DMS53 treated with DMSO at 0.1 percent for 48 hours (cell line): ENCODE results near the gene NID2.

Experiments used
- DNase-seq: peaks from one replicate; lab custom pipeline; 2025; ENCODE audit not compliant: unreplicated experiment; lab: John Stamatoyannopoulos, UW

NID2 gene

DNA sequence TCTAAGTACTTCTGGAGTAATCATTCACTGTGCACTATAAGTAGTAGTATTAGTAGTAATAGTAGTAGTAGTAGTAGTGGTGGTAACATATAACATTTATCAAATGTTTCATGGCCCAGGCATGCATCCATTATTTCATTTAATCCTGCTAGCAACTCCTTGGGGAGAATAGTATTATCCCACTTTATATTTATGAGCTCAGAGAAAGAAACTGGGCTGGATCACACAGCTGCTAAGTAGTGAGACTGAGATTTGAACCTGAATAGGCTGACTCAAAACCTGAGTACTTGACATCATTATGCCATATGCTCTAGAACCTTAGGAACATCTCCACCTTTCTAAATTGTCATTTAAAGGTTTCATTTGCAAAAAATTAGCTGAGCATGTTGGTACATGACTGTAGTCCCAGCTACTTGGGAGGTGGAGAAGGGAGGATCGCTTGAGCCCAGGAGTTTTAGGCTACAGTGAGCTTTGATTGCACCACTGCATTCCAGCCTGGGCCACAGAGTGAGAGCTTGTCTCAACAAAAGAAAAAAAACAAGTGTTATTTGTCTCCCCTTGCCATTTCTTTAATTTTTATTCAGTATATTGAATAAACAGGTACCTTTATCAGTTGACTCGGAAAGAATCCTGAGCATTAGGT is 11.4 kb upstream of the NID2 start:
- DNase-seq = no peak

DNA sequence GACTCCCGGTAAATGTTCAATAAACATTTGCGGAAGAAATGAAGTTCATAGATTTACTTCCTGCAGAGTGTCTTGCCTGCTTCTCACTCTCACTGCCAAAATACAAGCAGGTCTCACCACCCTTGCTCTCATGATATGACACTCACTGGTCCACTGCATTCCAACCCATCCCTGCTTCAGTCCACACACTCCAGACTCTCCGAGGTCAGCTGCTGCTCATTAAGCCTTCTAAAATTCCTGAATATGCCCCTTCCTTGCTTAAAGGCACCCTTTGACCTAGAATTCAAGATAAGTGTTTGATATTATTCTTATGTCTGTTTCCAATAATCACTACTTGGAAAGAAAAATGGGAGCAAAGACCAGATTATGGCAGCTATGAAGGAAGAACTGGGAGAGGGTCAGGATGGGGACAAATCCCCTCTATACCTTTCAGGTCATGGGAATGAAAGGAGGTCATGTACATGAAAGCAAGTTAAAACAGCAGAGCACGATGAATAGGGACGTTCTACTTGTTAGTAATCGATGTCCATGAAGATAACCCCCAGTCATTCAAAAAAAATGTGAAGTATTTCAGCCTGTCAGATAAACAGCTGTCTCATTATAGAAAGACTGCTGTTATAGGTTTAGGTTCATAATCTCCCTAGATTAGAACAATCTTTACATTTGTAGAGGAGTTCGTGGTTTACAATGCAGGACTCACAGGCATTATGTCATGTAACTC is 10.5 kb upstream of the NID2 start:
- no peak for DNase-seq

DNA sequence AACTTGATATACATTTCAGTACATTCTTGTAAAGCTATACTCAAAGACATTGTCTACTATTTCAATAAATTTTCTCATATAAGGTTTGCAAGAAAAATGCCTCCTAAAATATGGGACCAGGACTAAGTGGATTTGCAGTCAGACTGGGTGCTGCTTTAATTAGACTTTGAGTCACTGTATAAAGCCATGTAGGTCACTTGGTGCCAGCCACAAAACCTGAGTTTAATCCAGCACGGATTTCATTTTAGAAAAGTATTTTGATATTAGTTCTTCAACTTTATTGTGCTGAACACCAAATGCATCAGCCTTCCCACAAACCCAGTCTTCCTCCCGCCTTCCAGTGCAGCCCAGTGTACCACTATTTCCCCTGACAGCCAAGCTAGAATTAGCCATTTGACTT is 9.9 kb upstream of the NID2 start:
- DNase-seq = no peak

GRCh38 chr14:52078095-52078531 is 9.3 kb upstream of the NID2 start:
- DNase-seq = no peak

DNA sequence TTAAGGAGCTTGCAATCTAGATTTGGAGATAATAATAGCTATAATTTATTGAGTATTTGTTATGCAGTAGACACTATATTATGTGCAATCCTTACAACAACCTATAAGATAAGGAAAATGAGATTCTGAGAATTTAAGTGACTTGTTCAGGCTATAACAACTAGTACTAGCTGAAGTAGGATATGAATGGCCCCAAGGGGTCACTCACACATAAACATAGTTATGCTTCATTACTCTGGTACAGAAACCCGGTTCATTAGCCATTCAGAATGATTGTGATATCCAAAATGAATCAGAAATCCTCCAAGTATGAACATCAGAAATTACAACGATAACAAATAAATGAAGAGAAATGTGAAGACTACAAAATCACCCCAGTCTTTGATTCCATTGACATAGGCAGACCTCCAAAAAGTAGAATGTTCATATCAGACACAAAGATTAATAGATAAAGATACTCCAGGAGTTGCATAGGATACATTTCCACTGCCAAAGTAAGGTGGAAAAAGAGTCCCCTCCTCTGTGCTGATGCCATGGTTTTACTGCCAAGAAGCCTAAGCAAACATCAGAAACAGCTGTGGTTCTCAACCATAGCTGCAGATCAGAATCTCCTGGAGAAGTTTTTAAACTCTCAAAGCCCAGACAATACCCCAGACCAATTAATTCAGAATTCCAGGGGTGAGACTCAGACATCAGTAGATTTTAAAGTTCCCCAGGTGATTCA is 8.6 kb upstream of the NID2 start:
- no peak for DNase-seq

DNA sequence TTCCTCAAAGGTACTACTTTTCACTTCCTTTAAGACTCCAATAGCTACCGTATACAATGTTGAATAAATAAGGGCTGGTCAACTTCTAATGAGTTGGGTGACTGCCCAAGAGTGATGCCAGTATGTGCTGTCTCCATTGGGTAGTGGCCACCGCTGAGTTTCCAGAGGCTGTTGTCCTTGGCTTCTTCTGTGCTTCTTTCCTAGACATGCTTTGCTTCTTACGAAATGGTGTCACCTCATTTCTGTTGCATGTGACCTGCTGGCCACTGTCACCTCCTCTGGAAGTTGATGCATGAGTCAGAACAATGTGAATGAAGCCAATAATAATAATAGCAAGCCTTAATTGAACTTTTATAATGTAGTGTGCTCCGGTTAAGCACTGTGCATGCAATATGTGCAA is 7.5 kb upstream of the NID2 start:
- no peak for DNase-seq

DNA sequence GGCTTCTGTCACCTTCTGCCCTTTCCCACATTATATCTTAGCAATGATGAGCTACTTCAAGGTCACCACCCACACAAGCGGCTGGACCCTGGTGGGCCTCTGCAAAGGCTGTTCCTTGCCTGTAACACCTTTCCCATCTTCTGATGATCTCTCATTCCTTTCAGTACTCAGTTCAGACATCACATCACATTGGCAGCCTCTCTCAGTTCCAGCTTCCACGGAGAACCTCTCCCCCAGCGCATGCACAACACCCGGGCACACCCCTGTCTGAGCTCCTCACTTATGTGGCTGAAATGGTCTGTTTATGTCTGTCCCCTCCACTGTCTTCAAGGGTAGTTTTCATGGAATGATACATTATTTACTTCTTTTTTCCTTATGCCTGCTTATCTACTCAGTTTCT is 6.5 kb upstream of the NID2 start:
- no peak for DNase-seq

GRCh38 chr14:52073251-52073650 is 4.4 kb upstream of the NID2 start:
- no peak for DNase-seq

DNA sequence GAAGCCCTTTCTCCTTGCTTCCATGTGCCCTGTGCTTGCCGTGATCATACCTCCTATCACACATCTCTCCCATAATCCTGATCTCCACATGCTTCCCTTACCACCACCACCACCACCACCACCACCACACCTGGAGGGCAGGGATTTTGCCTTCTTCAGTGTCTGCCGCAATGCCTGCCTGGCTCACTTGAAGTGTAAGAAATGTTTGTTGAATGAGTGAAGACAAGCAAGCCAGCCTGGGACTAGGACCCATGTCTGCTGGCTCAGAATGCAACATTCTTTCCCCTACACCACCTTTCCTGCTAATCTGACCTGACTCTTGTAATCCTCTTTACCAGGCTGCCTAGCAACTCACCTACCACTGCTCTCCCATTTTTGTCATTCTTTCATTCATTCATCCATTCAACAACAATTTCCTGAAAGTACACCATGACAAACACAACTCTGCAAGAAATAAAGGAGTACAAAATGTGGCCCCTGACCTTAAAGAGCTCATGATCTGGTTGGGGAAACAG is 3.5 kb upstream of the NID2 start:
- DNase-seq = no peak

DNA sequence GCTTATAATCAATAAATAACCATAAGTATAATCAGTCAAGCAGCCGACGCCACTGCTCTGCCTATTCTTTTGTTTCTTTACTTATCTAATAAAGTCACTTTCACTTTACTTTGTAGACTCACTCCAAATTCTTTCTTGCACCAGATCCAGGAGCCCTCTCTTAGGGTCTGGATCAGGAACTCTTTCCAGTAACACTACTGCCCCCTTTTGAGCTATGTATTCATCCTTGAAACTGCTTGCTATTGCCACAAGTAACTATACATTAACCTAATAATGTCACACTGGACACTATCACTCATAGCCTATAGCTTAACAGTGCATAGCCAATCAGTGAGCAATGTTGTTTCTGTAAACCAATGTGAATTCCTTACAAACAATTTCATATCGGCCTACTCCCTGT is 2.8 kb upstream of the NID2 start:
- no peak for DNase-seq

DNA sequence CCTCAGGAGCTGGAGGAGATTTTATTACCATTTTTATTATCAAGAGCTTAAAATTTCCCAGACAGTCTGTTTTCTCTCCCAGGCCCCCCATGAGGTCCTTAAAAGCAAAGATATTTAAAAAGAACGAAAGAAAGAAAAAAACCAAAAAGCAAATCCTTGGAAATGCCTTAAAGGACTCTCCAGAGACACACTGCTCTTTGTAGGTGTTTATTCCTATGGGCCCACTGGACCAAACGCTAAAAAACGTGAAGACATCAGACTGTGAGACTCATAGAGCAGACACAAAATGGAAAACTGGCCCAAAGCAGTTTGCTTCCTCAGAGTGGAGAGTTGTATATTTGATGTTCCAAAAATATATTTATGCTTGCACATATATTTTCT is 1.2 kb upstream of the NID2 start:
- no peak for DNase-seq

GRCh38 chr14:52069307-52070050 is 620 bp upstream of the NID2 start:
- DNase-seq = no peak

GRCh38 chr14:52067873-52068614 is 815 bp downstream of the NID2 start:
- DNase-seq = no peak

- no peak for DNase-seq
Observed at GRCh38 chr14:52064174-52064573, 4.7 kb downstream of the NID2 start.

- DNase-seq = no peak
Observed at GRCh38 chr14:52063052-52063462, 5.8 kb downstream of the NID2 start.

DNA sequence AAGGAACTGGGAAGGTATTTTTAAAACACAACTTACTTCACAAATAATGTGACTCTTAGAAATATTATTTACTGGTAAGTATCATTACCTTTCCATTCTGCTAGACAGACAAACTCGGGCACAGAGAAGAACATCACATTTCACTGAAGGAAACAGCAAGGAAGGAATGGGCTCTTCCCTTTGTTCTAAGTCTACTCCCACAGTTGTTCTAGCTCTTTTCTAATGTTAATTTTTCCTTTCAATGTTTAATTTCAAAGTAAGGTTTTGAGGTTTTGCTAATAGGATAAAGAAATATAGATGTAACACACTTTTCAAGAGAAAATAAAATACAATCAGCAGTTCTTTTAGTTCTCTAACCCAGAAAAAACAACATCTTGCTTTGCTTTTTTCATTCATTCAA is 7.0 kb downstream of the NID2 start:
- no peak for DNase-seq

GRCh38 chr14:52061390-52061789 is 7.5 kb downstream of the NID2 start:
- DNase-seq = no peak

- no peak for DNase-seq
Observed at GRCh38 chr14:52060080-52060479, 8.8 kb downstream of the NID2 start.

- no peak for DNase-seq
Observed at GRCh38 chr14:52059649-52060048, 9.2 kb downstream of the NID2 start.

DNA sequence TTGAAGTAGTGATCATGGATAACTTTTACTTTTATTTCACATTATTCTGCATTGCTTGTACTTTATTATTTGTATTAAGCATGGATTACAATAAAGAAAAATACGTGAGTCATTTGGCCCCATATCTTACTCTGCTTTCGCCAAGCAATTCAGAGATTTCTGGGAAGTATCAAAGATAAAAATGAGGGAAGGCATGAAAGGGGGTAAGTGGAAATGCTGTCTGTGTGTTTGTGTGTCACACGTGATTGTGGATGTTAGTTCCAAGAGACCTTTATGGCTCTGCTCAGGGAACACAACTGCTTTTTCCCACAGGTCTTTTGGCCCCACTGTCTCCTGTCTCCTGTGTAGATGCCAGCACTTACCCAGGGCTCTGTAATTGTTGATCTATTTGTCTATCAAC is 10.5 kb downstream of the NID2 start:
- no peak for DNase-seq

DNA sequence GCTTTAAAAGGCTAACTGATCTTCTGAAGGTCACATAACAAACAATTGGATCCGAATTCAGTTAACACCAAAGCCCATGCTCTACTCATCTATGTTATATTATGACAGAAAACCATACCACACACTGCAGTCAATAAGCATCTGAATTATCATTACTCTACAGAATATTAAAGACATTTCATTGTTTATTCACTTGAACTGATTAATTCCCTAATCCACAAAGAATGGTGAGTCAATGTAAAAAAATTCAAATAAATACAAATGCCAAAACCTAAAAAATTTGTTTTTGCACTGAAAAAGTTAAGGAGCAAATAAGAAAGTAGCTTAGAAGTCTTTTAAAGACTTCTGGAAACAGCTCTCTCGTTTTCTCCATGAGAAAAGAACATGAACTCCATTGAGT is 13.7 kb downstream of the NID2 start:
- DNase-seq = no peak
